Measurements from ENCODE around the gene LRRC58. TPM values are rescaled to one million over a fixed set of nuclear protein-coding genes. Genes with fewer than 3 reads are reported as not detected.
"Not testable (repeated sequence)": the region's sequence is repeated elsewhere in the genome, so short reads cannot be mapped to it uniquely, and the experiment has no call there.

The LRRC58 gene
- total RNA-seq, 1 experiment from 2014 or later, result 29.5 TPM

- in situ Hi-C loops (cut with HindIII; ENCODE audit: low pct_unique_long_range_greater_than_20kb, low sequenced_read_pairs), result no loop called here
- Histone ChIP-seq H3K9me3 (ENCODE audit: control insufficient read depth, insufficient read depth, low read depth, low read length) (no peaks in the 10 kb centered on the region), H3K27ac (ENCODE audit: low read length) (no peak overlapping the region), H3K4me3 (ENCODE audit: low read depth in 2 of 2, low read length in 2 of 2) (no peak overlapping the region), H3K36me3 (ENCODE audit: control insufficient read depth, insufficient read depth, low read length) (peaks cover 29% of the 10 kb centered on the region), H3K4me1 (ENCODE audit: control insufficient read depth, insufficient read depth, low read length) (no peaks in the 10 kb centered on the region), H3K27me3 (ENCODE audit: control insufficient read depth, insufficient read depth, low read length) (no peaks in the 10 kb centered on the region)
- no TSS peak for BruUV-seq (replicated peaks)
- POLR2A ChIA-PET, result interaction anchor here (0.6 kb wide), 1 partner anchor 231 kb away, joined by 5 read pairs; no protein-coding TSS in a partner anchor
- CTCF ChIA-PET, result no interaction called here
- TF ChIP-seq TCF7L2 (IDR thresholded peaks at IDR 0.05; ENCODE audit: low read depth, low read length), result no peak
- DNase-seq (ENCODE audit: low read depth, low spot score), result no peak
- ATAC-seq, result no peak
- intact Hi-C loops (cut with micrococcal nuclease; ENCODE audit: unreplicated experiment), result no loop called here
These were observed 22.4 kb downstream of the LRRC58 start for GRCh38 chr3:120326784-120327183.

GRCh38 chr3:120324190-120324589 lies 25.0 kb downstream of the LRRC58 start:
- DNase-seq (ENCODE audit: low read depth, low spot score), result no peak
- ATAC-seq, result no peak
- H3K27me3 ChIP-seq (ENCODE audit: control insufficient read depth, insufficient read depth, low read length), result no peaks in the 10 kb centered on the region
- H3K27ac ChIP-seq (ENCODE audit: low read length), result no peak overlapping the region
- no peak overlapping the region for H3K4me3 ChIP-seq (ENCODE audit: low read depth in 2 of 2, low read length in 2 of 2)
- no TSS peak for BruUV-seq (replicated peaks)
- in situ Hi-C loops (cut with HindIII; ENCODE audit: low pct_unique_long_range_greater_than_20kb, low sequenced_read_pairs), result no loop called here
- no peaks in the 10 kb centered on the region for H3K4me1 ChIP-seq (ENCODE audit: control insufficient read depth, insufficient read depth, low read length)
- POLR2A ChIA-PET, result no interaction called here
- CTCF ChIA-PET, result no interaction called here
- intact Hi-C loops (cut with micrococcal nuclease; ENCODE audit: unreplicated experiment), result no loop called here
- peaks cover 13% of the 10 kb centered on the region for H3K36me3 ChIP-seq (ENCODE audit: control insufficient read depth, insufficient read depth, low read length)
- TF ChIP-seq POLR2AphosphoS5 (IDR thresholded peaks at IDR 0.05; ENCODE audit: low read depth, low read length) (no peak), REST (IDR thresholded peaks at IDR 0.05; ENCODE audit: insufficient read depth in 1 of 2, low read depth in 2 of 2, low read length in 1 of 2) (no peak), SIN3A (IDR thresholded peaks at IDR 0.05; ENCODE audit: borderline replicate concordance, insufficient read depth, low read depth, low read length) (no peak), CTCF (IDR thresholded peaks at IDR 0.05) (no peak), TCF7L2 (IDR thresholded peaks at IDR 0.05; ENCODE audit: low read depth, low read length) (no peak)
- no peaks in the 10 kb centered on the region for H3K9me3 ChIP-seq (ENCODE audit: control insufficient read depth, insufficient read depth, low read depth, low read length)

- H3K27me3 ChIP-seq (ENCODE audit: control insufficient read depth, insufficient read depth, low read length); in situ Hi-C loops (cut with HindIII; ENCODE audit: low pct_unique_long_range_greater_than_20kb, low sequenced_read_pairs); H3K27ac ChIP-seq (ENCODE audit: low read length); H3K4me1 ChIP-seq (ENCODE audit: control insufficient read depth, insufficient read depth, low read length); H3K4me3 ChIP-seq (ENCODE audit: low read depth in 2 of 2, low read length in 2 of 2); intact Hi-C loops (cut with micrococcal nuclease; ENCODE audit: unreplicated experiment); DNase-seq (ENCODE audit: low read depth, low spot score); CTCF ChIA-PET; POLR2A ChIA-PET; H3K9me3 ChIP-seq (ENCODE audit: control insufficient read depth, insufficient read depth, low read depth, low read length); ATAC-seq; BruUV-seq (replicated peaks): not testable (repeated sequence)
- H3K36me3 ChIP-seq (ENCODE audit: control insufficient read depth, insufficient read depth, low read length), result peaks cover 13% of the 10 kb centered on the region
These were observed 25.4 kb downstream of the LRRC58 start for GRCh38 chr3:120323761-120324160.
